Neural cell (in vitro differentiated cells): ENCODE results near the gene NFIA. TPM values are rescaled to one million over a fixed set of nuclear protein-coding genes. Genes with fewer than 3 reads are reported as not detected.

Experiments
- H2AFZ ChIP-seq: fragments of 200-600, 300-800 bp; sonication (generic), shearing (Covaris generic); 2 replicates; pipeline ENCODE4 v1.6.0; 2014; ENCODE audit warnings: low read depth, mild to moderate bottlenecking, antibody characterized with exemption, low read length, moderate library complexity
- H3F3A ChIP-seq: fragments of 200-600 bp; shearing (Covaris generic); 2 replicates; pipeline ENCODE4 v1.6.1; 2016; ENCODE audit warnings: mild to moderate bottlenecking, moderate library complexity, mixed read lengths, antibody characterized with exemption, low read length; ENCODE audit not compliant: insufficient read depth, poor library complexity, severe bottlenecking
- H3K27ac ChIP-seq: fragments of 200-600, 300-800 bp; sonication (generic), shearing (Covaris generic); 2 replicates; pipeline ENCODE4 v1.5.1; 2014; ENCODE audit warnings: mild to moderate bottlenecking, low read length, moderate library complexity
- H3K27me3 ChIP-seq: fragments of 300-800, 200-600 bp; sonication (generic), shearing (Covaris generic); 2 replicates; pipeline ENCODE4 v1.6.0; 2014; ENCODE audit warnings: mild to moderate bottlenecking, low read depth, low read length, moderate library complexity; ENCODE audit not compliant: insufficient read depth
- H3K36me3 ChIP-seq: fragments of 300-800, 200-600 bp; sonication (generic), shearing (Covaris generic); 2 replicates; pipeline ENCODE4 v1.5.1; 2014; ENCODE audit warnings: mild to moderate bottlenecking, antibody characterized with exemption, low read length, moderate library complexity; ENCODE audit not compliant: insufficient read depth
- H3K4me2 ChIP-seq: fragments of 300-800, 200-600 bp; sonication (generic), shearing (Covaris generic); 2 replicates; pipeline ENCODE4 v1.6.0; 2014; ENCODE audit warnings: mild to moderate bottlenecking, low read length
- H3K4me3 ChIP-seq: fragments of 300-800, 200-600 bp; sonication (generic), shearing (Covaris generic); 2 replicates; pipeline ENCODE4 v1.5.1; 2014; ENCODE audit warnings: mild to moderate bottlenecking, low read length, moderate library complexity
- H3K79me2 ChIP-seq: fragments of 200-600 bp; shearing (Covaris generic); replicated peaks from 2 replicates; pipeline ENCODE4 v1.6.0; 2014; ENCODE audit warnings: mild to moderate bottlenecking, low read length, moderate library complexity; ENCODE audit not compliant: insufficient read depth
- H3K9ac ChIP-seq: fragments of 300-800, 200-600 bp; sonication (generic), shearing (Covaris generic); 2 replicates; pipeline ENCODE4 v1.6.1; 2016; ENCODE audit warnings: mild to moderate bottlenecking, low read length, mixed read lengths
- H3K9me2 ChIP-seq: fragments of 200-600 bp; shearing (Covaris generic); 2 replicates; pipeline ENCODE4 v1.6.1; 2016; ENCODE audit warnings: mild to moderate bottlenecking, low read length, mixed read lengths; ENCODE audit not compliant: insufficient read depth
- H3K9me3 ChIP-seq: fragments of 200-600, 300-800 bp; sonication (generic), shearing (Covaris generic); 2 replicates; pipeline ENCODE4 v1.6.1; 2016; ENCODE audit warnings: mild to moderate bottlenecking, mixed run types, low read length, moderate library complexity, mixed read lengths
- H4K20me1 ChIP-seq: fragments of 200-600 bp; shearing (Covaris generic); 2 replicates; pipeline ENCODE4 v1.6.1; 2016; ENCODE audit warnings: mild to moderate bottlenecking, mixed run types; ENCODE audit not compliant: insufficient read depth
- CTCF ChIP-seq: fragments of 450-650 bp; IDR thresholded peaks from 2 replicates; pipeline ENCODE4 v1.5.1; 2014; ENCODE audit warnings: antibody characterized with exemption, mild to moderate bottlenecking, moderate library complexity; ENCODE audit not compliant: poor library complexity, severe bottlenecking
- EP300 ChIP-seq: fragments of 450-650 bp; conservative IDR thresholded peaks from 2 replicates; pipeline ENCODE4 v1.6.1; 2014; ENCODE audit warnings: antibody characterized with exemption, mild to moderate bottlenecking, moderate library complexity; ENCODE audit not compliant: poor library complexity, severe bottlenecking
- EZH2 ChIP-seq: fragments of 200-600, 300-800 bp; shearing (Covaris generic), sonication (generic); IDR thresholded peaks from 2 replicates; pipeline ENCODE4 v1.6.1; 2014; ENCODE audit warnings: antibody characterized with exemption, low read length, borderline replicate concordance, mild to moderate bottlenecking; ENCODE audit not compliant: insufficient read depth, poor library complexity, severe bottlenecking
- MXI1 ChIP-seq: fragments of 450-650 bp; conservative IDR thresholded peaks from 2 replicates; pipeline ENCODE4 v1.6.1; 2014; ENCODE audit warnings: antibody characterized with exemption, mild to moderate bottlenecking; ENCODE audit not compliant: poor library complexity, severe bottlenecking
- POLR2AphosphoS5 ChIP-seq: IDR thresholded peaks from 2 replicates; pipeline ENCODE4 v1.6.1; 2012
- RAD21 ChIP-seq: fragments of 450-650 bp; conservative IDR thresholded peaks from 2 replicates; pipeline ENCODE4 v1.6.1; 2014; ENCODE audit warnings: antibody characterized with exemption, mild to moderate bottlenecking, moderate library complexity
- REST ChIP-seq: IDR thresholded peaks from 2 replicates; pipeline ENCODE4 v1.6.1; 2012; ENCODE audit warnings: borderline replicate concordance
- SMC3 ChIP-seq: fragments of 450-650 bp; conservative IDR thresholded peaks from 2 replicates; pipeline ENCODE4 v1.6.1; 2014; ENCODE audit warnings: antibody characterized with exemption, mild to moderate bottlenecking, moderate library complexity; ENCODE audit not compliant: poor library complexity
- TAF1 ChIP-seq: IDR thresholded peaks from 2 replicates; pipeline ENCODE4 v1.6.1; 2012; ENCODE audit warnings: low read depth
- polyA plus RNA-seq: library from polyadenylated mRNA; depleted of rRNA; stranded (reverse); fragments of >200 nt; gene quantifications from 2 replicates; pipeline ENCODE4 v1.2.3, GENCODE V29; 2014

NFIA gene
- polyA plus RNA-seq, 1 donor from 2014 or later: 0.47 TPM

- Histone ChIP-seq H3F3A (no peaks in the 10 kb centered on the region), H4K20me1 (no peaks in the 10 kb centered on the region), H3K4me2 (no peak overlapping the region), H3K4me3 (no peak overlapping the region), H3K79me2 (no peaks in the 10 kb centered on the region), H3K9ac (no peak overlapping the region), H3K27me3 (no peaks in the 10 kb centered on the region), H3K36me3 (no peaks in the 10 kb centered on the region), H3K9me2 (no peaks in the 10 kb centered on the region), H3K27ac (no peak overlapping the region), H3K9me3 (no peaks in the 10 kb centered on the region), H2AFZ (no peak overlapping the region)
- TF ChIP-seq REST (no peak), CTCF (no peak), RAD21 (no peak), TAF1 (no peak), POLR2AphosphoS5 (no peak), MXI1 (no peak), EP300 (no peak), EZH2 (no peak), SMC3 (no peak)
These were observed 154.8 kb downstream of the NFIA start for GRCh38 chr1:61237147-61237546.

- H3K4me2 ChIP-seq: no peak overlapping the region
- no peaks in the 10 kb centered on the region for H3K9me3 ChIP-seq
- H3K36me3 ChIP-seq: no peaks in the 10 kb centered on the region
- H2AFZ ChIP-seq: no peak overlapping the region
- H4K20me1 ChIP-seq: no peaks in the 10 kb centered on the region
- H3K27ac ChIP-seq: no peak overlapping the region
- H3K4me3 ChIP-seq: no peak overlapping the region
- H3K79me2 ChIP-seq: no peaks in the 10 kb centered on the region
- H3K9ac ChIP-seq: no peak overlapping the region
- no peak for TF ChIP-seq EP300
- TF ChIP-seq MXI1: no peak
- TF ChIP-seq SMC3: no peak
- TF ChIP-seq REST: no peak
- TF ChIP-seq TAF1: no peak
- TF ChIP-seq RAD21: no peak
- no peaks in the 10 kb centered on the region for H3K9me2 ChIP-seq
- no peaks in the 10 kb centered on the region for H3F3A ChIP-seq
- no peaks in the 10 kb centered on the region for H3K27me3 ChIP-seq
These were observed 155.4 kb downstream of the NFIA start for GRCh38 chr1:61237659-61238358.
